ENCODE data around the gene CKAP5. TPM values are rescaled to one million over a fixed set of nuclear protein-coding genes. Genes with fewer than 3 reads are reported as not detected.

The CKAP5 gene
- total RNA-seq, 1 donor from 2014 or later, result 247 TPM

GRCh38 chr11:46723359-46723680, 122.8 kb downstream of the CKAP5 start:
- Histone ChIP-seq H3K9ac (no peak overlapping the region), H3K4me1 (no peaks in the 10 kb centered on the region), H4K20me1 (ENCODE audit: low read depth) (no peaks in the 10 kb centered on the region), H3K27me3 (no peaks in the 10 kb centered on the region), H3K9me3 (ENCODE audit: low read depth) (no peaks in the 10 kb centered on the region), H3K79me2 (ENCODE audit: low read depth) (no peaks in the 10 kb centered on the region), H3K36me3 (no peaks in the 10 kb centered on the region), H3K4me2 (no peak overlapping the region), H3K27ac (no peak overlapping the region), H3K4me3 (no peak overlapping the region), H2AFZ (replicated peaks) (no peak overlapping the region), H3F3A (ENCODE audit: low read depth) (no peaks in the 10 kb centered on the region)
- peaks cover 8% of the 10 kb centered on the region for H3K27me3 Mint-ChIP-seq (ENCODE audit: insufficient read depth, low read depth)
- TF ChIP-seq CTCF (IDR thresholded peaks at IDR 0.05) (no peak), EZH2 (IDR thresholded peaks at IDR 0.05) (no peak), EZH2phosphoT487 (IDR thresholded peaks at IDR 0.05) (no peak)
- H3K4me1 Mint-ChIP-seq, result peaks cover 14% of the 10 kb centered on the region
- H3K4me3 Mint-ChIP-seq, result no peak overlapping the region
- H3K27ac Mint-ChIP-seq, result no peak overlapping the region
- H3K9me3 Mint-ChIP-seq, result no peaks in the 10 kb centered on the region
- DNase-seq (ENCODE audit: low spot score), result no peak
- H3K36me3 Mint-ChIP-seq, result no peaks in the 10 kb centered on the region

- H3K36me3 ChIP-seq, result no peaks in the 10 kb centered on the region
- H3F3A ChIP-seq (ENCODE audit: low read depth), result no peaks in the 10 kb centered on the region
- no peak overlapping the region for H3K4me3 ChIP-seq
- Mint-ChIP-seq H3K27ac (no peak overlapping the region), H3K27me3 (ENCODE audit: insufficient read depth, low read depth) (peaks cover 8% of the 10 kb centered on the region), H3K4me3 (peak overlapping the region; percentile 11), H3K9me3 (no peaks in the 10 kb centered on the region), H3K4me1 (peaks cover 14% of the 10 kb centered on the region), H3K36me3 (no peaks in the 10 kb centered on the region)
- H3K27me3 ChIP-seq, result no peaks in the 10 kb centered on the region
- H2AFZ ChIP-seq (replicated peaks), result no peak overlapping the region
- no peaks in the 10 kb centered on the region for H4K20me1 ChIP-seq (ENCODE audit: low read depth)
- H3K9ac ChIP-seq, result no peak overlapping the region
- no peaks in the 10 kb centered on the region for H3K4me1 ChIP-seq
- no peaks in the 10 kb centered on the region for H3K9me3 ChIP-seq (ENCODE audit: low read depth)
- H3K4me2 ChIP-seq, result no peak overlapping the region
- no peak overlapping the region for H3K27ac ChIP-seq
- no peaks in the 10 kb centered on the region for H3K79me2 ChIP-seq (ENCODE audit: low read depth)
- DNase-seq (ENCODE audit: low spot score), result no peak
- no peak for TF ChIP-seq EZH2phosphoT487 (IDR thresholded peaks at IDR 0.05)
Observed at GRCh38 chr11:46722566-46723358, 123.3 kb downstream of the CKAP5 start.

- Histone ChIP-seq H3K27me3 (no peaks in the 10 kb centered on the region), H2AFZ (replicated peaks) (no peak overlapping the region), H3K36me3 (no peaks in the 10 kb centered on the region), H3K4me1 (no peaks in the 10 kb centered on the region), H3K9me3 (ENCODE audit: low read depth) (no peaks in the 10 kb centered on the region), H3K4me3 (no peak overlapping the region), H3K79me2 (ENCODE audit: low read depth) (no peaks in the 10 kb centered on the region), H3F3A (ENCODE audit: low read depth) (no peaks in the 10 kb centered on the region), H3K9ac (no peak overlapping the region), H4K20me1 (ENCODE audit: low read depth) (no peaks in the 10 kb centered on the region), H3K4me2 (no peak overlapping the region), H3K27ac (no peak overlapping the region)
- TF ChIP-seq EZH2phosphoT487 (IDR thresholded peaks at IDR 0.05) (no peak), CTCF (IDR thresholded peaks at IDR 0.05) (no peak), EZH2 (IDR thresholded peaks at IDR 0.05) (no peak)
- Mint-ChIP-seq H3K9me3 (no peaks in the 10 kb centered on the region), H3K27ac (peak overlapping the region; percentile 91), H3K36me3 (no peaks in the 10 kb centered on the region), H3K4me3 (no peak overlapping the region), H3K27me3 (ENCODE audit: insufficient read depth, low read depth) (peaks cover 8% of the 10 kb centered on the region), H3K4me1 (peaks cover 14% of the 10 kb centered on the region)
- no peak for DNase-seq (ENCODE audit: low spot score)
Observed at GRCh38 chr11:46721286-46721685, 124.8 kb downstream of the CKAP5 start.

- H3K27me3 ChIP-seq, result no peaks in the 10 kb centered on the region
- H4K20me1 ChIP-seq (ENCODE audit: low read depth), result no peaks in the 10 kb centered on the region
- Mint-ChIP-seq H3K36me3 (no peaks in the 10 kb centered on the region), H3K4me3 (no peak overlapping the region), H3K27me3 (ENCODE audit: insufficient read depth, low read depth) (peaks cover 10% of the 10 kb centered on the region), H3K4me1 (peaks cover 10% of the 10 kb centered on the region), H3K9me3 (no peaks in the 10 kb centered on the region), H3K27ac (no peak overlapping the region)
- H3K9ac ChIP-seq, result no peak overlapping the region
- H3K4me1 ChIP-seq, result no peaks in the 10 kb centered on the region
- H3F3A ChIP-seq (ENCODE audit: low read depth), result no peaks in the 10 kb centered on the region
- H3K4me2 ChIP-seq, result no peak overlapping the region
- H2AFZ ChIP-seq (replicated peaks), result no peak overlapping the region
- no peaks in the 10 kb centered on the region for H3K9me3 ChIP-seq (ENCODE audit: low read depth)
- H3K36me3 ChIP-seq, result no peaks in the 10 kb centered on the region
- H3K27ac ChIP-seq, result no peak overlapping the region
- DNase-seq (ENCODE audit: low spot score), result no peak
- H3K79me2 ChIP-seq (ENCODE audit: low read depth), result no peaks in the 10 kb centered on the region
- no peak for TF ChIP-seq EZH2phosphoT487 (IDR thresholded peaks at IDR 0.05)
- no peak overlapping the region for H3K4me3 ChIP-seq
Observed at GRCh38 chr11:46719543-46720218, 126.4 kb downstream of the CKAP5 start.

All from neural progenitor cell (in vitro differentiated cells).